ENCODE data around the gene RAB40A. TPM values are rescaled to one million over a fixed set of nuclear protein-coding genes. Genes with fewer than 3 reads are reported as not detected.

Gene RAB40A, protein sequence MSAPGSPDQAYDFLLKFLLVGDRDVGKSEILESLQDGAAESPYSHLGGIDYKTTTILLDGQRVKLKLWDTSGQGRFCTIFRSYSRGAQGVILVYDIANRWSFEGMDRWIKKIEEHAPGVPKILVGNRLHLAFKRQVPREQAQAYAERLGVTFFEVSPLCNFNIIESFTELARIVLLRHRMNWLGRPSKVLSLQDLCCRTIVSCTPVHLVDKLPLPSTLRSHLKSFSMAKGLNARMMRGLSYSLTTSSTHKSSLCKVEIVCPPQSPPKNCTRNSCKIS
- 0.11 and 0.19 TPM in 2 replicates for total RNA-seq (2014; rRNA removed; shearing (Covaris generic))

DNA sequence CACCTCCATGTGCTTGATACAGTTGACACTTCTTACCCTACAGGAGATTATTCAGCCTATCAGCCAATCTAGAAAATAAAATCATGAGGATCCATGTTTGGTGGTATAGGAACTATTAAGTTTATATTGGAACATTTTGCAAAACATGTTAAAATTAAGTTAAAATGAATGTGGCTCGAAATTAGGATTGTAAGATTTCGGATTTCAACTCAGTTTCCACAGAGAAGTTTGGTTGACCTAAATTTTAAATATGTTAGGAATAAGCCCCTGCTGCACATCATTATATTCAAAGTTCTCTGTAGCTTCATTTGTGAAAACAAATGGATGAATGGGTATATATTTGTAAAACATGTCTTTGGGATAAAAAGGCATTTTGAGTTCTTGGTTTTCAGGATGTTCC, at the start of gene RAB40A:
RAB40A (minus strand) TSS at position 101 of the 400 bp plus-strand sequence. CDS start 18,733 bp downstream, outside the sequence.
- no peak for DNase-seq (ENCODE audit: low read depth in 1 of 2, low spot score in 2 of 2)
- Histone ChIP-seq H3K27ac (no peak within 1 kb of the TSS), H3K27me3 (replicated peaks) (no peaks in the 10 kb centered on the region), H3K36me3 (no peaks in the 10 kb centered on the region), H3K9me3 (replicated peaks) (no peaks in the 10 kb centered on the region), H3K4me3 (no peak within 1 kb of the TSS), H3K4me1 (replicated peaks) (no peaks in the 10 kb centered on the region)

DNA sequence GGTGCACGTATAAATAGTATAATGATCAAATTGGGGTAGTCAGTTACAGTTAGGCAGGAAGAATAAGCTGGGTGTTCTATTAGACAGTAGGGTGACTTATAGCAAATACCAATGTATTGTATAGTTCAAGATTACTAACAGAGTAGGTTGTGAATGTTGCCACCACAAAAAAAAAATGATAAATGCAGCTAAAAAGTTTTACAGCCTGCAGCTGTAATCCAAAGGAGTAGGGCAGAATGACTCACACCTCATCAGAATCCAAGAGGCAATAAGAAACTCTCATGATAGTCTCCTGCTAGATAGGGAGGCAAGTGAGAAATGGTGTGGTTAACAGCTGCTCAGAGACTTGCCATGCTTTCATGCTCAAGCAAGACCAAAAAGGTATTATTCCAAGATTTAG, 46.5 kb upstream of the RAB40A start:
- Histone ChIP-seq H3K9me3 (replicated peaks) (no peaks in the 10 kb centered on the region), H3K36me3 (no peaks in the 10 kb centered on the region), H3K4me3 (no peak overlapping the region), H3K4me1 (replicated peaks) (no peaks in the 10 kb centered on the region), H3K27ac (no peak overlapping the region), H3K27me3 (replicated peaks) (no peaks in the 10 kb centered on the region)
- DNase-seq (ENCODE audit: low read depth in 1 of 2, low spot score in 2 of 2), result no peak

DNA sequence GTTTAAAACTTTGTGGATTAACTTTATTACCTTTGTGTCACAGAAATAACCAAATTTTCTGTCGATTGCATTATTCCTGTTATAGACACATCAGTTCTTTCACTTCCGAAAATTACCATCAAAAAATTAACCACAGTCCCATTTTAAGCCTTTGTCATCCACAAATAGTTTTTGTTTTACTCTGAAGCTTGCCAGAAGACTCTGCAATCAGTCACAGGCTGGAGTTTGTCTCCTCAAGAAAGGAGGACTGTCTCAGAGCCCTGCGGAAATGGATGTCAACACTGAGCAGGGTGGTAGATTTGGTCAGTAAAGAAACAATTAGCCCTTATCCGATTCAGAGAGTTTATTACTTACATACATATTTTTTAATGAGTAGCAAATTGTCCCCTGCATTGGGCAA, 45.9 kb upstream of the RAB40A start:
- no peak for DNase-seq (ENCODE audit: low read depth in 1 of 2, low spot score in 2 of 2)
- H3K27ac ChIP-seq, result no peak overlapping the region

DNA sequence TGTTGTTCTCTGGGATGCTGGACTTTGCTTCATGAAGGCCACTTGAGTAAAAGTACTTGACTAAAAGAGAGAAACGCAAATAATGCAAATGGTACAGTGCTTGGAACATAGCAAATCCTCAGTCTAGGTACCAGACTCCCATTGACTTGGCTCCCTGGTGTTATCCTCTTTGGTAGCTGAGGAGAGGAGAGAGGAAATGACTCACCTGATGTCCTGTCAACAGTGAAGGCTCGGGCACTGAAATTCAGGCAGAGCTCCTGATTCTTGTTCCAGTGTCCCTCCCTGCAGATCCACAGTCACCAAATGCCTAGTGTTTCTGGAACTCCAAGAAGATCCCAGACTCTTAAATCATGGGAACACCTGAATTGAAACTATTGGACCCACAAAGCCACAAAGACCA, 43.5 kb upstream of the RAB40A start:
- H3K27me3 ChIP-seq (replicated peaks), result no peaks in the 10 kb centered on the region
- H3K27ac ChIP-seq, result no peak overlapping the region
- DNase-seq (ENCODE audit: low read depth in 1 of 2, low spot score in 2 of 2), result no peak
- H3K4me3 ChIP-seq, result no peak overlapping the region
- no peaks in the 10 kb centered on the region for H3K4me1 ChIP-seq (replicated peaks)
- no peaks in the 10 kb centered on the region for H3K36me3 ChIP-seq
- H3K9me3 ChIP-seq (replicated peaks), result no peaks in the 10 kb centered on the region

More for the DNA sequence above, 45.9 kb upstream of the RAB40A start:
- Histone ChIP-seq H3K4me3 (no peak overlapping the region), H3K9me3 (replicated peaks) (no peaks in the 10 kb centered on the region), H3K36me3 (no peaks in the 10 kb centered on the region), H3K4me1 (replicated peaks) (no peaks in the 10 kb centered on the region), H3K27me3 (replicated peaks) (no peaks in the 10 kb centered on the region)

DNA sequence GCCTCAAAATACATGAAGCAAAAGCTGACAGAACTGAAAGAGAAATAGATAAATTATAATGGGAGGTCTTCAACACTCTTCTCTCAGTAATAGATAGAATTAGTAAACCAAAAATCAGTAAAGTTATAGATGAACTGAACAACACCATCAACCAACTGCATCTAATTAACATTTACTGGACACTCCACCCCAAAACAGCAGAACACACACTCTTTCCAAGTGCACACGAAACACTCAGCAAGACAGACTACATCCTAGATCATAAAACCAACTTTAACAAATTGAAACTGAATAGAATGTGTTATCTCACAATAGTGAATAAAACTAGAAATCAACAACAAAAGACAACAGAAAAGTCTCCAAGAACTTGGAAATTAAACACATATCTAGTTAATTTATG, 41.0 kb upstream of the RAB40A start:
- Histone ChIP-seq H3K4me1 (replicated peaks) (no peaks in the 10 kb centered on the region), H3K27me3 (replicated peaks) (no peaks in the 10 kb centered on the region), H3K4me3 (no peak overlapping the region), H3K9me3 (replicated peaks) (no peaks in the 10 kb centered on the region), H3K36me3 (no peaks in the 10 kb centered on the region), H3K27ac (no peak overlapping the region)
- DNase-seq (ENCODE audit: low read depth in 1 of 2, low spot score in 2 of 2), result no peak

DNA sequence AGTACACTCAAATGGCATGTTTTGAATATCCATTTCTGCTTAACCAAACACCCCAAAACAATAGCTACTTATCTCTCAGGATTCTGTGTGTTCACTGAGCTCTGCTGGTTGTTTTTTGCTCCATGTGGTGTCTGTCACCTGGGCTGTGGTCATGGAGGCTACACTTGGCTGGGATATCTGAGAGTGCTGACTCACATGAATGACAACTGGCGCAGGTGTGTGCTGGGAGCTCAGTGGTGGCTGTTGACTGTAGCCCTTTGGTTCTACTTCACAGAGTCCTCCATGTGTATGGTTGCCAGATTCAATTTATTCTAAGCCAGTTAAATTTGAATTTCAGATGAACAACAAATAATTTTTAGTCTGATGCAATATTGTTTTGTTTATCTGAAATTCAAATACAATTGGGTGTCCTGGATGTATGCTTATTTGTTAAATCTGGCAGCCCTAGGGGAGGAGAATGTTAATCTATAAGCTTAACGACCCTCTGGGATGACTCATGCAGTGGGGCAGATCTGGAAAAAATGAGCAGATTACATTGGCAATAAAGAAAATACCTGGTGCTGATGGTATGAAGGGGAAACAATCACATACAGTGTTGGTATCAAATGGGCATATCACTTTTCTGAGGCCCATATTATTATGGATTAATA, 37.8 kb upstream of the RAB40A start:
- Histone ChIP-seq H3K36me3 (no peaks in the 10 kb centered on the region), H3K27me3 (replicated peaks) (no peaks in the 10 kb centered on the region), H3K9me3 (replicated peaks) (no peaks in the 10 kb centered on the region), H3K4me3 (no peak overlapping the region), H3K27ac (no peak overlapping the region), H3K4me1 (replicated peaks) (no peaks in the 10 kb centered on the region)
- DNase-seq (ENCODE audit: low read depth in 1 of 2, low spot score in 2 of 2), result no peak

DNA sequence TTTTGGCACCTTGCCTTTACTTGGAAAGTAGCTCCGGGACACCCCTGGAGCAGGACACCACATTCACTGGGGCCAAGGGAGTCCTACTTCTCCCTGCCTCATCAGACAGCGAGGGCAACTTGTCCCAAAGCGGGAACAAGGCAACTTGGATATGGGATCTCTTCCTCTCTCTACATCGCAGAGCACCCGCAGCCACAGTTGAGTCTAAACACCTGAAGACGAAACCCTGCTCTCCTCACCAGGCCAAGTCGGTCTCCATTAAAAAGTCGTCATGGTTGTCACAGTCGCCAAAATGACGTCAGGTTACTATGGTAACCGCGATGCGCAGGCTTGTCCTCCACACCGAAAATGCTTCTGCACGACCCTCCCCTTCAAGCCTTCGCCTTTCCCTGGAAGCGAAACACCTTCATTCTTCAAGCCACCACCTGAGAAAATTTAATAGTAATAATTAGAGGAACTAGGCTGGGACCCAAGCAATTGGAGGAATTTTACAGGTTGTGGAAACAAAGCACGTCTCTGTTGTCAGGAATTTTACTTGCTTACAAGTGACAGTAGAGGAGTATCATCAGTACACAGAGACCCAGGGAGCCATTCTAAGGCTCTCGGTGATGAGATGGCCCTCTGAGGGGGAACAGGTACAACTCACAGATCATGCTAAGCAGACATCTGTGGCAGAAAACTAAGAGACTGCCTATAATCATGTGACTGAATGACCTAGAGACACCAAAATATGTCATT, 35.6 kb upstream of the RAB40A start:
- no peak for DNase-seq (ENCODE audit: low read depth in 1 of 2, low spot score in 2 of 2)

DNA sequence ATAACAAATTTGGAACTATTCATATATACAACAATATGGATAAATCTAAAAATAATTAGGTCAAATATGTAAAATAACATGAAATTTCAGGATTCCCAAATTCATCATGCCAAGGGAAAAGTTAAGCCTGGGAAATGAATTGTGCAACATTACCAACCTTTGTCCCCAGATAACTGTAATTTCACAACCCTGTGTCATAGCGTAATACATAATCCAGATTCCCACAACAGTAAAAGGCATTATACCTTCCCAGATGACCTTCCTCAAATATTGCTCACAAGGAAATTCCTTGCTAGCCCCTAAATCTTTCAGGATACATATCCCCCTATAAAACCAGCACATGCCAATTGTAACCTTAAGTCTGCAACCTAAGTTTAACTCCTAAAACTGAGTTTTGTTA, 32.9 kb upstream of the RAB40A start:
- Histone ChIP-seq H3K27ac (no peak overlapping the region), H3K4me1 (replicated peaks) (no peaks in the 10 kb centered on the region), H3K27me3 (replicated peaks) (no peaks in the 10 kb centered on the region), H3K4me3 (no peak overlapping the region), H3K9me3 (replicated peaks) (no peaks in the 10 kb centered on the region), H3K36me3 (no peaks in the 10 kb centered on the region)
- DNase-seq (ENCODE audit: low read depth in 1 of 2, low spot score in 2 of 2), result no peak

More for the DNA sequence above, 35.6 kb upstream of the RAB40A start:
- no peaks in the 10 kb centered on the region for H3K36me3 ChIP-seq
- H3K27me3 ChIP-seq (replicated peaks), result no peaks in the 10 kb centered on the region
- H3K9me3 ChIP-seq (replicated peaks), result no peaks in the 10 kb centered on the region
- H3K4me1 ChIP-seq (replicated peaks), result no peaks in the 10 kb centered on the region
- no peak overlapping the region for H3K27ac ChIP-seq
- H3K4me3 ChIP-seq, result no peak overlapping the region

DNA sequence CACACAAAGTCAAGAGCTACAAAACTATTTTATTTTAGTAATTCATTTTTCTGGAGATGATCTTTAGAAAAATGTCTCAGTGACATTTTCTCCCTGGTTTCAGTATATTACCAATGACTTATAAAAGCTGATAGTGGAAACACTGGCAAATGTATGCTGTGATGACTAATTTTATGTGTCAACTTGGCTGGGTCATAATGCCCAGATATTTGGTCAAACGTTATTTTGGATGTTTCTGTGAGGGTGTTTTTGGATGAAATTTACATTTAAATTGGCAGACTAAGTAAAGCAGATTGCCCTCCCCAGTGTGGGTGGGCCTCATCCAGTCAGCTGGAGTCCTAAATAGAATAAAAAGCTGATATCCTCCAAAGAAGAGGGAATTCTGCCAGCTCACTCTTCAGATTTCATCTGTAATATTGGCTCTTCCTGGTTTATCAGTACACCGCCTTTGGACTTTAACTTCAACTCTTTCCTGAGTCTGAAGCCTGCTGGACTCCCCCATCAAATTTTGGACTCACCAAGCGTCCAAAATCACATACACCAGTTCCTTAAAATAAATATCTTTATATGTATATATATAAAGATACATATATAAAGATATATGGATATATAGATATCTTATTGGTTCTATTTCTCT, 31.2 kb upstream of the RAB40A start:
- no peak overlapping the region for H3K27ac ChIP-seq
- H3K36me3 ChIP-seq, result no peaks in the 10 kb centered on the region
- no peak for DNase-seq (ENCODE audit: low read depth in 1 of 2, low spot score in 2 of 2)
- H3K4me1 ChIP-seq (replicated peaks), result no peaks in the 10 kb centered on the region
- H3K9me3 ChIP-seq (replicated peaks), result no peaks in the 10 kb centered on the region
- no peaks in the 10 kb centered on the region for H3K27me3 ChIP-seq (replicated peaks)
- H3K4me3 ChIP-seq, result no peak overlapping the region

DNA sequence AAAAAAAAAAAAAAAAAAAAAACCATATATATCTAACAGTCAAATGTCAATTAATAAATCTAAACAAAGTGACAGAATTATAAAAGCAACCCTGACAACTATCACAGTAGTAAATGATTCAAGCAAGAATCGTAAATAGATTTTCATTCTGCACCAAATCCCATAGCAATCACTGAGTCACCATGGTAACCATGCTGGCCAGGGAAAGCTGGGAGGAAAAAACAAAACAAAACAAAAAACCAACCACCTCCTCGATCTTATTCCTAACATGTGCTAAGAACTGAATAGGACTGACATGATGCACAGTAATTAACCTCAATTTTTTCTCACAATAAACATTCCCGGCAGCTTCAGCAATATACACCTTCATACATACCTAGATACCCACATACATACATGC, 30.6 kb upstream of the RAB40A start:
- H3K4me3 ChIP-seq, result no peak overlapping the region
- no peaks in the 10 kb centered on the region for H3K4me1 ChIP-seq (replicated peaks)
- no peaks in the 10 kb centered on the region for H3K9me3 ChIP-seq (replicated peaks)
- no peaks in the 10 kb centered on the region for H3K27me3 ChIP-seq (replicated peaks)
- no peak for DNase-seq (ENCODE audit: low read depth in 1 of 2, low spot score in 2 of 2)
- H3K36me3 ChIP-seq, result no peaks in the 10 kb centered on the region
- H3K27ac ChIP-seq, result no peak overlapping the region

DNA sequence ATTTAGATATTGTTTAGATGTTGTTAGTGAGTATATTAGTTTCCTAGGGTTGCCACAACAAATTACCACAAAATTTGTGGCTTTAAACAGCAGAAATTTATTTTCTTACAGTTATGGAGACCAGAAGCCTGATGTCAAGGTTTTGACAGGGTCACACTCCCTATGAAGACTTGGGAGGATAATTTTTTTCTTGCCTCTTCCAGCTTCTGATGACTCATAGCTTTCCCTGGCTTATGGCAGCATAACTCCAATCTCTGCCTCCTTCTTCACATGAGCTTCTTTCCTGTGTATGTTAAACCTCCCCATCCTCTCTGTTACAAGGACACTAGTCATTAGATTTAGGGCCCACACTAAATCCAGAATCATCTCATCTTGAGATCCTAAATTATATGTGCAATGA, 20.9 kb upstream of the RAB40A start:
- Histone ChIP-seq H3K36me3 (no peaks in the 10 kb centered on the region), H3K27ac (no peak overlapping the region), H3K27me3 (replicated peaks) (no peaks in the 10 kb centered on the region), H3K4me1 (replicated peaks) (no peaks in the 10 kb centered on the region), H3K9me3 (replicated peaks) (no peaks in the 10 kb centered on the region), H3K4me3 (no peak overlapping the region)
- no peak for DNase-seq (ENCODE audit: low read depth in 1 of 2, low spot score in 2 of 2)

DNA sequence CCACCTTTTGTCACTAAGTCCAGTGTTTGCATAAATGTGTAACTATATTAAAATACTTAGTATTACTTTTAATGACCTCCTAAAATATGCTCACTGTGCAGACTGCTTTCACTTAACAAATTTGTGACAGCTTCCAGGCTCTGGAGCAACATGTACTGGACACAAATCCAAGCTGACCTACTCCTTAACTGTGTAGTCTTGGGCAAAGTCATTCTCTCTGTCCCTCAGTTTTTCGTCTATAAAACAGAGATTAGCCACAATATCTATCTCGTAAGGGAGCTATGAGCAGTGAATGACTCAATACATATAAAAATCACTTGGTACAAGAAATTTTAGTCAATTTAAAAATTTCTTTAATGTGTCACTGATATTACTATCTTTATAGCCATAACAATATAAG, 20.4 kb upstream of the RAB40A start:
- Histone ChIP-seq H3K27me3 (replicated peaks) (no peaks in the 10 kb centered on the region), H3K4me3 (no peak overlapping the region), H3K36me3 (no peaks in the 10 kb centered on the region), H3K4me1 (replicated peaks) (no peaks in the 10 kb centered on the region), H3K27ac (no peak overlapping the region), H3K9me3 (replicated peaks) (no peaks in the 10 kb centered on the region)
- no peak for DNase-seq (ENCODE audit: low read depth in 1 of 2, low spot score in 2 of 2)

DNA sequence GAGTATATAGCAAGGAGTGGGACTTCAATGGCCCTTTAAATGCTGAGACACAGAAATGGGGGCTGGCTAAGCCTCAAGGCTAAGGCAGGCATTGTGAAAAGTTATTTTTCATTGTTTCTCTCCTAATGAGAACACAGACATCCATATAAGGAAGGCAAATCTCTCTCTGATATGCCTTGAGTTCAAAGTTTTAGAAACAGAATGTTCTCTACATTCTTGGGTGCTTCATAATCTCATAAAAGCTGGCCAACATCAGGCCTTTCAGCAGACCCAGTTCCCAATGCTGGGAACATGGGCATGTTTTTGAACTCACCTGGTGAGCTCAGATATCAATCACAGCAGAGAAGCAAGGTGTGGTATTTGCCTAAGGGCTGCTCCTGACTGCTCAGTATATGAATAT, 19.4 kb upstream of the RAB40A start:
- H3K27me3 ChIP-seq (replicated peaks), result no peaks in the 10 kb centered on the region
- no peaks in the 10 kb centered on the region for H3K36me3 ChIP-seq
- no peaks in the 10 kb centered on the region for H3K4me1 ChIP-seq (replicated peaks)
- DNase-seq (ENCODE audit: low read depth in 1 of 2, low spot score in 2 of 2), result no peak
- H3K4me3 ChIP-seq, result no peak overlapping the region
- H3K9me3 ChIP-seq (replicated peaks), result no peaks in the 10 kb centered on the region
- H3K27ac ChIP-seq, result no peak overlapping the region

DNA sequence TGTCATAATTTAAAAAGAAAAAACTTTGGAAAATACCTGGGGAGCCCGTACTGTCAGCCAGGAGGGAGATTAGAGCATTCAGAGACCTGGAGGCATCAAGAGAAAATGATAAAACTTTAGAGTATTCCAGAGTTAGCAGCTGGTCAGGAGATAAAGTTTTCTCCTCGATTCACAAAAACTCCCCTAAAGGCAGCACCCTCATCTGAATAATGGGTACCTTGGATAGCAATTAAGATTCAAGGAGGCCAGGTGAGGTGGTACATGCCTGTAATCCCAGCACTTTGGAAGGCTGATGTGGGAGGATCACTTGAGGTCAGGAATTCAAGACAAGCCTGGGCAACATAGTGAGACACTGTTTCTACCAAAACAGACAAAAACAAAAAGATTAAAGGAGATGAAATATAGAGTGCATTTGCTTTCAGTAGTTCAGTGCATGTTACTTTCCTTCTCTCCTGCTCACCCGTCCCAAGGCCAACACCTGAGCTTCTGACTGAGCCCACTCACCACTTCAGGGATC, 18.6 kb upstream of the RAB40A start:
- Histone ChIP-seq H3K27ac (no peak overlapping the region), H3K4me3 (no peak overlapping the region), H3K27me3 (replicated peaks) (no peaks in the 10 kb centered on the region), H3K9me3 (replicated peaks) (no peaks in the 10 kb centered on the region), H3K4me1 (replicated peaks) (no peaks in the 10 kb centered on the region), H3K36me3 (no peaks in the 10 kb centered on the region)
- no peak for DNase-seq (ENCODE audit: low read depth in 1 of 2, low spot score in 2 of 2)
